ENCODE data around the gene AQP5.

GRCh38 chr12:49950273-49951251 is 11.1 kb upstream of the AQP5 start, which contains the start of gene AQP2:
- TF ChIP-seq CTCF (IDR thresholded peaks at IDR 0.05) (no peak), POLR2A (IDR thresholded peaks at IDR 0.05) (no peak), EP300 (IDR thresholded peaks at IDR 0.05) (no peak)
